Lower leg skin (tissue), 4 donors: ENCODE results near the gene CAMK2G. TPM values are rescaled to one million over a fixed set of nuclear protein-coding genes. Genes with fewer than 3 reads are reported as not detected.

Experiments used
- DNase-seq, 2 donors: peaks; one replicate each; pipeline ENCODE4 v3.0.0-alpha.2; 2019; ENCODE audit warnings: low spot score in 2 of 2
- H3K4me3 ChIP-seq: fragments of 200-600 bp; sonication (generic); 2 replicates; pipeline ENCODE4 v1.5.1; 2017; ENCODE audit warnings: mild to moderate bottlenecking, low read depth; ENCODE audit not compliant: poor library complexity, severe bottlenecking
- POLR2A ChIP-seq, 2 donors: fragments of 450-650 bp; IDR thresholded peaks; one replicate each; pipeline ENCODE4 v1.6.1; 2016 to 2017; ENCODE audit warnings: antibody characterized with exemption in 2 of 2, mild to moderate bottlenecking in 1 of 2, moderate library complexity in 1 of 2
- WGBS, 2 donors: methylation state at CpG; one replicate each; pipeline ENCODE4 v1.1.5; 2018; 5-methylcytosine and 5-hydroxymethylcytosine counted together
- intact Hi-C: fragments of 100-400 bp; cut with DNase I; formaldehyde crosslinking; loops from one replicate; pipeline ENCODE4 v1.15.0; 2023; ENCODE audit warnings: low total_unique reads
- total RNA-seq, 4 donors: library from RNA; depleted of rRNA; stranded (reverse); fragments of >200 nt; gene quantifications; one replicate each; pipeline ENCODE4 v1.1.0, GENCODE V29; 2016
- TF ChIP-seq, protein P1 (sequence below), 3 donors: fragments of 450-650 bp; IDR thresholded peaks; one replicate each; pipeline ENCODE4 v1.5.1; 2016; ENCODE audit warnings: antibody characterized with exemption in 3 of 3, mild to moderate bottlenecking in 3 of 3, moderate library complexity in 2 of 3

The CAMK2G gene
- total RNA-seq, 4 donors from 2014 or later = 20.0 to 27.9 (median 24.2) TPM

DNA sequence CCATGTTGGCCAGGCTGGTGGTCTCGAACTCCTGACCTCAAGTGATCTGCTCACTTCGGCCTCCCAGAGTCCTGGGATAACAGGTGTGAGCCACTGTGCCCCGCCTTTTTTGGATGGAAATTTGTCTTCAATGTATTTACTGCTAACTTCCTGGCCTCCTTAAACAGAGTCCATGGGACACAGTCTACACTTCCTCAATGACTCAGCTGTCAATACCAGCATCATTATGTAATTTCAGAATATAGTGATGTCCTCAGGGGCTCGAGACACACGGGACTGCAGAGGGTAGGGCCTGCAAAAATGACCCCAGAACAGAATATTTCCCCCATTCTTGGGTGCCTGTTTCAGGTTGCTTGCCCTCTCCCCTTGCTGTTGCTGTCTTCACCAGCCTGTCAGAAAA is 31.1 kb downstream of the CAMK2G start:
- TF ChIP-seq POLR2A (IDR thresholded peaks at IDR 0.05) = no peak
- TF ChIP-seq, protein P1, sequence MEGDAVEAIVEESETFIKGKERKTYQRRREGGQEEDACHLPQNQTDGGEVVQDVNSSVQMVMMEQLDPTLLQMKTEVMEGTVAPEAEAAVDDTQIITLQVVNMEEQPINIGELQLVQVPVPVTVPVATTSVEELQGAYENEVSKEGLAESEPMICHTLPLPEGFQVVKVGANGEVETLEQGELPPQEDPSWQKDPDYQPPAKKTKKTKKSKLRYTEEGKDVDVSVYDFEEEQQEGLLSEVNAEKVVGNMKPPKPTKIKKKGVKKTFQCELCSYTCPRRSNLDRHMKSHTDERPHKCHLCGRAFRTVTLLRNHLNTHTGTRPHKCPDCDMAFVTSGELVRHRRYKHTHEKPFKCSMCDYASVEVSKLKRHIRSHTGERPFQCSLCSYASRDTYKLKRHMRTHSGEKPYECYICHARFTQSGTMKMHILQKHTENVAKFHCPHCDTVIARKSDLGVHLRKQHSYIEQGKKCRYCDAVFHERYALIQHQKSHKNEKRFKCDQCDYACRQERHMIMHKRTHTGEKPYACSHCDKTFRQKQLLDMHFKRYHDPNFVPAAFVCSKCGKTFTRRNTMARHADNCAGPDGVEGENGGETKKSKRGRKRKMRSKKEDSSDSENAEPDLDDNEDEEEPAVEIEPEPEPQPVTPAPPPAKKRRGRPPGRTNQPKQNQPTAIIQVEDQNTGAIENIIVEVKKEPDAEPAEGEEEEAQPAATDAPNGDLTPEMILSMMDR (IDR thresholded peaks at IDR 0.05) = no peak
- no peak for DNase-seq
- no peak overlapping the region for H3K4me3 ChIP-seq
- WGBS, 2 donors = 71 to 74% methylated on average over 5 of the region's 5 CpGs
- intact Hi-C loops = no loop called here

DNA sequence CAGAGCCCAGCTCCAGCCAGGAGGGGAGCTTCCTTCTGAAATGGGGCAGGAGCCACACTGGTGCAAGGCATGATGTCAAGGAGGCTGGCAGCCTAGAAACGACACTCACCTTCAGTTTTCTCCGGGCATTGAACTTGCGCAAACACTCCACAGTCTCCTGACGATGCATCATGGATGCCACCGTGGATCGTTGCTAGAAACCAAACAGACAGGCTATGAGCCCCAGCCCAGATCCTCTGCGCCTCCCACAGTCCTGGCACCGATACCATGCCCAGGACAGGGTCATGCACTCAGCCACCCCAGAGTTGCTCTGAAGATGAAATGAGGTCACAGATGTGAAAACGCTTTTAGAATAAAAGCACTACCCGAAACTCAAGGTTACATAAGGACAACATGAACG is 32.0 kb downstream of the CAMK2G start:
- no peak for TF ChIP-seq POLR2A (IDR thresholded peaks at IDR 0.05)
- TF ChIP-seq, protein P1 (IDR thresholded peaks at IDR 0.05) = no peak
- WGBS, 2 donors = 85 to 90% methylated on average over 11 of the region's 11 CpGs
- H3K4me3 ChIP-seq = no peak overlapping the region
- no peak for DNase-seq
- intact Hi-C loops = no loop called here

DNA sequence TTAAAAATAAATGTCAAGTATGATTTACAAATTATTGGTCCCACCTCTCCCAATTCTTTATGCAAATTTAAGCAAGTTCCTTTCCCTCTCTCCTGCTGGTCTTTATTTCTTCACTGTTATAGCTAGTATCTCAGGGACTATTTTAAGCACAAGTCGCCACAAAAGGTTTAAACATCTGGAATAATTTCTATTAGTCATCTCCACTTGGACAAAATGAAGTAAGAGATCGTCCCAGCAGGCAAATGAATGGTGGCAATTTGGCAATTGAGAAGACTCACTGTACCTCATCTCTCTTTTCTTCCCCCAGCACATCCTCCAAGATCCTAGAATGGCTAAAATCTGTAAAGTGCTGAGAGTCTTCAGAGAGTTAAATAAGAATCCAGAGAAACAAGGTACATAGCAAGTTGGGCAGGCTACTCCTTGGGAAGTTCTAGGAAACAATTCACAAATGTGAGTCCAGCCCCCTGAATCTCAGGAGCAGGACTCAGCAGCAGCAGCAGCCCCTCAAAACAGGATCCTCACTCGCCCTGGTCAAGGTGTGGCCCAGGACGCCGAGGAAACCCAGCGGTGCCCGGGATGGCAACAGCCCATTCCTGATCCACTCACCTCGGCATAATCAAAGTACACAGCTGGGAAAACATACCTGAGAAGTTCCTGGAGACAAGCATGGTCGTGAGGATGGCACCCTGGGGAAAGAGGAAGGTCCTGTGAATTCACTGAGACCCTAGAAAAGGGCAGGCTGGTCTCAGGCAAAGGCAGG is 32.6 kb downstream of the CAMK2G start:
- no peak for DNase-seq
- WGBS, 2 donors = 82 to 85% methylated on average over 9 of the region's 9 CpGs
- no peak for TF ChIP-seq POLR2A (IDR thresholded peaks at IDR 0.05)
- TF ChIP-seq, protein P1 (IDR thresholded peaks at IDR 0.05) = no peak
- H3K4me3 ChIP-seq = no peak overlapping the region
- intact Hi-C loops = no loop called here

DNA sequence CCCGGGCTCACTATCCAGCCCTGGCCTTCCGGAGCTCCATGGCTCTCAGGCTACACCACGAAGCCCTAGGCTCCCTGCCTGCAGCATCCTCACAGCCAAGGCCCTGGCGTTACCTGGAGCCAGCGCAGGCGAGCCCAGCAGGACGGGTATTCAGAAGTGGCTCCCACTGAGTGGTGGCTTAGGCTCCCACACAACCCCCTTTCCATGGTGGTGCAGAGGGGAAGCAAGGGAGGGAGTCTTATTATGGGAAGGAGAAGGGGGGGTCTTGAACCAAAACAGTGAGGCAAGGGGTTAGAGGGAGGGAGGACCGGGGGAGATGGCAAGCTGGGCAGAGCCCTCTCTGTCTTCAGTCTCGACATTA is 33.3 kb downstream of the CAMK2G start:
- no peak overlapping the region for H3K4me3 ChIP-seq
- intact Hi-C loops = no loop called here
- 90% methylated on average over 9 of the region's 9 CpGs for WGBS, 2 donors
- no peak for DNase-seq
- no peak for TF ChIP-seq POLR2A (IDR thresholded peaks at IDR 0.05)
- TF ChIP-seq, protein P1 (IDR thresholded peaks at IDR 0.05) = no peak

DNA sequence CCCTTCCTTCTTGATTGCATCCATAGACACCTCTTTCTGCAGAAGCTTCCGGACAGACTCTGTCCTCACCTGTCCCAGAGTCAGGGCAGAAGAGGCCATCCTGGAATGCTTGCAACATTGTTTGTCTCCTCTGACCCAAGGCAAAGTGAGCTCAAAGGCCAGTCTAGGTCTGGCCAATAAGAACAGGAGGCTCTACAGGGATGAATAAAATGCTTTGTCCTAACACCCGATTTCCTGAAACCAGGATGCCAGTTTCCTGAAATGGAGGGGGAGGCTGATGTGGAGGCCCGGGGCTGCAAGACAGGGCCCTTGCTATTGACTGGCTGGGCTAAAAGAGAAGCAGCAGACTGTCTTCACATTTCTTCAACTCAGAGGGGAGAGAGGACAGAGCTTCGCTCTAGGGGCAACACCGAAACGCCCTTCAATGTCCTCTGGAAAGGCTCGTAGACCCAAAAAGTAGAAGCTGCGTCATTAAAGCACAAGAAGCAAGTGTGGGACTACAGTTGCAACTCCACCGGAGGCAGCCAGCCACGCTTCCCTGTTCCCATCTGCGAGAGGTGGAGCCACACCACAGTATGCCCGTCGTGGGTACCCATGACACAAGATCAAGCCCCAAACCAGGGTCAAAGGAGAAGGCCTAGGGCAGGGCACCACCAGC is 33.8 kb downstream of the CAMK2G start:
- 85 to 88% methylated on average over 13 of the region's 13 CpGs for WGBS, 2 donors
- intact Hi-C loops = no loop called here
- DNase-seq = no peak
- TF ChIP-seq, protein P1 (IDR thresholded peaks at IDR 0.05) = no peak
- no peak for TF ChIP-seq POLR2A (IDR thresholded peaks at IDR 0.05)
- H3K4me3 ChIP-seq = no peak overlapping the region
